Esophagus (tissue), 2 donors: ENCODE data around the gene ARSG. TPM values are rescaled to one million over a fixed set of nuclear protein-coding genes. Genes with fewer than 3 reads are reported as not detected.
"Not testable (repeated sequence)": the region's sequence is repeated elsewhere in the genome, so short reads cannot be mapped to it uniquely, and the experiment has no call there.

Experiments used
- H3K27ac ChIP-seq, 2 donors: one replicate each; pipeline ENCODE4 v1.5.1; 2013; ENCODE audit warnings: low read depth in 2 of 2, mild to moderate bottlenecking in 2 of 2, inconsistent platforms in 1 of 2, low read length in 1 of 2, moderate library complexity in 1 of 2
- H3K27me3 ChIP-seq, 2 donors: one replicate each; pipeline ENCODE4 v1.6.1; 2013; ENCODE audit warnings: low read length in 2 of 2, control low read depth in 1 of 2, mild to moderate bottlenecking in 1 of 2; ENCODE audit not compliant: insufficient read depth in 2 of 2, control insufficient read depth in 1 of 2
- H3K36me3 ChIP-seq, 2 donors: one replicate each; pipeline ENCODE4 v1.6.1; 2013; ENCODE audit warnings: low read length in 1 of 2; ENCODE audit not compliant: control insufficient read depth in 2 of 2, insufficient read depth in 2 of 2
- H3K4me1 ChIP-seq, 2 donors: one replicate each; pipeline ENCODE4 v1.6.1; 2013; ENCODE audit warnings: low read length in 1 of 2; ENCODE audit not compliant: control insufficient read depth in 2 of 2, insufficient read depth in 2 of 2
- H3K4me3 ChIP-seq, 2 donors: one replicate each; pipeline ENCODE4 v1.5.1; 2013; ENCODE audit warnings: low read length in 2 of 2, mild to moderate bottlenecking in 2 of 2, low read depth in 1 of 2, moderate library complexity in 1 of 2
- H3K9me3 ChIP-seq, 2 donors: one replicate each; pipeline ENCODE4 v1.6.1; 2013; ENCODE audit warnings: mild to moderate bottlenecking in 2 of 2, low read depth in 1 of 2, low read length in 1 of 2, moderate library complexity in 1 of 2; ENCODE audit not compliant: control insufficient read depth in 2 of 2, insufficient read depth in 1 of 2
- WGBS, 2 donors: extraction: QIAGEN DNeasy Blood & Tissue Kit; methylation state at CpG; one replicate each; pipeline ENCODE4 v1.1.7; 2013; 5-methylcytosine and 5-hydroxymethylcytosine counted together
- polyA plus RNA-seq, 2 donors: library from polyadenylated mRNA; stranded (reverse); fragments of 200-250 nt; gene quantifications; one replicate each; pipeline ENCODE4 v1.2.3, GENCODE V29; 2013
- donor health status: healthy with polysubstance abuse.
- donor health status: Bipolar disorder and iron deficiency.

The ARSG gene
- polyA plus RNA-seq, 2 donors: 2.8 to 3.5 TPM

GRCh38 chr17:68255731-68256538 is 35.4 kb upstream of the ARSG start:
- Histone ChIP-seq H3K4me1 (no peaks in the 10 kb centered on the region), H3K27ac (peak overlapping the region in 1 of 2 donors; percentile 31), H3K27me3 (no peaks in the 10 kb centered on the region), H3K4me3 (no peak overlapping the region), H3K36me3 (peaks cover 0 to 3% of the 10 kb centered on the region in 2 donors), H3K9me3 (no peaks in the 10 kb centered on the region)
- WGBS, 2 donors: 66 to 75% methylated on average over 5 of the region's 5 CpGs

- H3K36me3 ChIP-seq, H3K27me3 ChIP-seq, H3K27ac ChIP-seq, H3K9me3 ChIP-seq, H3K4me3 ChIP-seq, H3K4me1 ChIP-seq: not testable (repeated sequence)
- 66 to 71% methylated on average over 5 of the region's 5 CpGs for WGBS, 2 donors
These were observed 34.6 kb upstream of the ARSG start for GRCh38 chr17:68256701-68257100.

GRCh38 chr17:68257934-68258333 is 33.4 kb upstream of the ARSG start:
- Histone ChIP-seq H3K27ac (no peak overlapping the region), H3K4me1 (no peaks in the 10 kb centered on the region), H3K9me3 (no peaks in the 10 kb centered on the region), H3K4me3 (no peak overlapping the region), H3K36me3 (peaks cover 0 to 3% of the 10 kb centered on the region in 2 donors), H3K27me3 (no peaks in the 10 kb centered on the region)

- H3K4me3 ChIP-seq, H3K9me3 ChIP-seq, H3K36me3 ChIP-seq, H3K27me3 ChIP-seq, H3K4me1 ChIP-seq: not testable (repeated sequence)
- H3K27ac ChIP-seq: peak overlapping the region; percentile 22 to 49
- WGBS, 2 donors: 10 to 13% methylated on average over 30 to 41 of the region's 44 CpGs
These were observed 32.2 kb upstream of the ARSG start for GRCh38 chr17:68258890-68259647.

- not testable (repeated sequence) for H3K36me3 ChIP-seq, H3K27me3 ChIP-seq, H3K4me3 ChIP-seq, H3K9me3 ChIP-seq, H3K27ac ChIP-seq, H3K4me1 ChIP-seq
- 45 to 64% methylated on average over 3 of the region's 3 CpGs for WGBS, 2 donors
These were observed 31.7 kb upstream of the ARSG start for GRCh38 chr17:68259648-68259951.

GRCh38 chr17:68260051-68260762 is 31.1 kb upstream of the ARSG start:
- no peak overlapping the region for H3K4me3 ChIP-seq
- 54 to 69% methylated on average over 9 of the region's 9 CpGs for WGBS, 2 donors
- H3K9me3 ChIP-seq: no peaks in the 10 kb centered on the region
- H3K27me3 ChIP-seq: no peaks in the 10 kb centered on the region
- no peaks in the 10 kb centered on the region for H3K4me1 ChIP-seq
- H3K36me3 ChIP-seq: peaks cover 0 to 3% of the 10 kb centered on the region in 2 donors
- no peak overlapping the region for H3K27ac ChIP-seq

- 63 to 67% methylated on average over 2 of the region's 2 CpGs for WGBS, 2 donors
- H3K4me3 ChIP-seq, H3K27ac ChIP-seq, H3K4me1 ChIP-seq, H3K27me3 ChIP-seq, H3K36me3 ChIP-seq, H3K9me3 ChIP-seq: not testable (repeated sequence)
These were observed 28.8 kb upstream of the ARSG start for GRCh38 chr17:68262467-68262866.

GRCh38 chr17:68263101-68263681 is 28.1 kb upstream of the ARSG start:
- not testable (repeated sequence) for H3K27ac ChIP-seq, H3K27me3 ChIP-seq, H3K9me3 ChIP-seq, H3K4me3 ChIP-seq, H3K36me3 ChIP-seq, H3K4me1 ChIP-seq
- 11 to 12% methylated on average over 9 of the region's 9 CpGs for WGBS, 2 donors

GRCh38 chr17:68265833-68266232 is 25.5 kb upstream of the ARSG start:
- not testable (repeated sequence) for H3K4me1 ChIP-seq, H3K27me3 ChIP-seq, H3K4me3 ChIP-seq, H3K9me3 ChIP-seq, H3K36me3 ChIP-seq, H3K27ac ChIP-seq
- 93 to 96% methylated on average over 2 of the region's 2 CpGs for WGBS, 2 donors
